Measurements from ENCODE around the gene N4BP2L2.

Gene N4BP2L2

GRCh38 chr13:32471187-32471922, 67.2 kb downstream of the N4BP2L2 start:
- peak; percentile 14 for DNase-seq (ENCODE audit: low read depth, low spot score)

- no peak for DNase-seq (ENCODE audit: low read depth, low spot score)
Measured at GRCh38 chr13:32468502-32469142, 70.0 kb downstream of the N4BP2L2 start.

DNA sequence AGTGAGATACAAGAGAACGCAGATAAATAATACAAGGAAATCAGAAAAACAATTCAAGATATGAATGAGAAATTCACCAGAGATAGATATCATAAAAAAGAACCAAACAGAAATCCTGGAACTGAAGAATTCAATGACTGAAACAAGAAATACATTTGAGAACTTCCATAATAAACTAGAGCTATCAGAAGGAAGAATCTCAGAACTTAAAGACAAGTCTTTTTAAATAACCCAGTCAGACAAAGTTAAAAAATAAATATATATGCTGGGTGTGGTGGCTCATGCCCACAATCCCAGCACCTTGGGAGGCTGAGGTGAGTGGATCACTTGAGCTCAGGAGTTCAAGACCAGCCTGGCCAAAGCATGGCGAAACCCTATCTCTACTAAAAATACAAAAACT, 82.0 kb downstream of the N4BP2L2 start:
- no peak for DNase-seq (ENCODE audit: low read depth, low spot score)

- DNase-seq (ENCODE audit: low read depth, low spot score): no peak
Measured at GRCh38 chr13:32455594-32455903, 83.0 kb downstream of the N4BP2L2 start.

- DNase-seq (ENCODE audit: low read depth, low spot score): no peak
Measured at GRCh38 chr13:32454886-32455593, 83.6 kb downstream of the N4BP2L2 start.

DNA sequence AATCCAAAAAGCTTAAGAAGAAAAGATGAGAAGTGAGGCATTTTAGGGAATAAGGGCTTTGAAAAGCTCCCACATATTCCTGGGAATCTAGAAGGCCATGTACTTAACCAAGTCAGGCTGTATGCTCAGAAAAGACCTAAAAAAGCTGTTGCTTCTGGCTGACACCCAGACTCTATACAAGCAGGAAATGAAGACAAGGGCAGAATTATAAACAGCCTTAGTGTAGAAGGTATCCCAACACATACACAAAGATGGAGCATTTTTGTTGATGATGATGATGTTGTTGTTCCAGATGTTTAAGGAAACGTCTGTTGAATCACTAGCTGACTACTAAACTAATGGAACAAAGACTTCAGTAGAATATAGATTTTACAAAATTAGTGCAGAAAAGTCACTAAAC, 84.6 kb downstream of the N4BP2L2 start:
- no peak for DNase-seq (ENCODE audit: low read depth, low spot score)

- no peak for DNase-seq (ENCODE audit: low read depth, low spot score)
Measured at GRCh38 chr13:32448972-32449371, 89.6 kb downstream of the N4BP2L2 start.

DNA sequence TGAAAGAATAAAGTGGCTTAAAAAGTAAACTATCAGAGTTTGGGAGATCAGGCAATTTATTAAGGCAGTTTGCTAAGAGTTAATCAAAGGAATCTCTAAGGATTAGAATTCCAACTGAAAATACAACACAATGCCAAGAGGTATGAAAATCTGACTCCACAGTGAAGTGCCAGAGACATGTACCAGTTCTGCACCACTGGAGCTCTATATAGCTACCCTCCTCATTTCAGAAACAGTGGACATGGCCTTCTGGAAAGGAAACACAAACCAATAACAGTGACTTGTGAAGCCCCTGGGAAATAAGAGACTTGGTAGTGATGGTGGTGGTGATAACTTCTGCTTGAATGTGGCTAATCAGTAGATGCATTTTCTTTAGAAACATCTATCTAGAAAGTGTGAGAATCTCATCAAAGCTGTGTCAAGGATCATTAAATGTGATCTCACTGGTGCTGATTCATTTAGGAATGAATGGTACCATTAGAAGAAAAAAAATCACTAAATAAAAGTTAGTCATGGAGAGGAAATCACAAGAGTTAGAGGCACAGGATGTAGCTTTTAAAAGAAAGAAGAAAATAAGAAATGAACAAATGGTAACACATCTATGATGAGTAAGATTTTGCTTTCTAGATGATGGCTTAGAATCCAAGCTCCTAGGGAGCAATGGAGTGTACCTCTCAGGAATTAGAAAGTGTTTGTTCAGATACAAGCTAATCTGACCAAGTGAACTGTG, 90.5 kb downstream of the N4BP2L2 start:
- no peak for DNase-seq (ENCODE audit: low read depth, low spot score)

DNA sequence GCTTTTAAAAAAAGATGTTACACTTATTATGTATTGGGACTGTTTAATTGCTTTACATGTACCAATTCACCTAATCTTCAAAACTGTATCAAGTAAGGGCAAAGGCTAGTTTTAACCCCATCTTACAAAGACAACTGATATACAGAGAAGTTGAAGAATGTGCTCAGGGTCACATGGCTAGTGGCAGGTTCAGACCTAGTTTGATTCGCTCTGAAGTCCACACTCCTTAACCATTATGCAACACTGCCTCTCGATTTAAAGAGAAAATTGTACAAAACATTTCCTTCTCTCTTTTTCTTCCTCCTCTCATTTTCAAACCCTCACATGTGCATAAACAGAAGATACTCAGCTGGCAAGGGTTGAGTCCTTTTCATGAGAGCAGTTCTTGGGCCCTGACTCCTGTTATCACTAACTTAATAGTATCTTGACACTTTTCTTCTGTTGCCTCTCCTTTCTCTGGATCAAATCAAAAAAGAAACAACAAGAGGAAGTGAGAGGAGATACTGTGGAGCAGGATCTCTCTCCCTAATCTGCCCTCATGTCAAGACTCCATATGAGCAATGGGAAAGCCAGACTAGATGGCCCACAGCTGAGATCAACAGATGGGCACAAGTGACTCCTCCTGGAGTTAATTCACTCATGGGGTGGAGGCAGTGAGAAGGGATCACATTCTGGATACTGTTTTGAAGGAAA, 91.7 kb downstream of the N4BP2L2 start:
- DNase-seq (ENCODE audit: low read depth, low spot score): no peak

DNA sequence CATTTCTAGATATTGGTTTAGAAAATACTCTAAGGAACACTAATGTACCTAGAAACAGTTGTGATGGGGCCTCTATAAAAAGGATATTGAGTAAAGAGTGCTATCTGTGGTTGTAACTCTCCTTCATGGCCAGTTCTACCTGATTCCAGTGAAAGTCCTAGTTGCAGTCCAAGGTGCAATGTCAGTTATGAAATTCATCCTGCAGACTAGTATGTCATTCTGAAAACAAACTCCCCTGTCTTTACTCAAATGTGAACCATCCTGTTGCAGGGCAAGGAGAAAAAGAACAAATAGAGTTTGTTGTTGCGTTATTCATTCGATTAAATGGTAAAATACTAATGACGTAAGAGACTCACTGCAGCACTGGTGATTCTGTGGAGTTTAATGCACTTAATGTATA, 92.4 kb downstream of the N4BP2L2 start:
- DNase-seq (ENCODE audit: low read depth, low spot score): no peak

- peak; percentile 74 for DNase-seq (ENCODE audit: low read depth, low spot score)
Measured at GRCh38 chr13:32445461-32445860, 93.1 kb downstream of the N4BP2L2 start.

DNA sequence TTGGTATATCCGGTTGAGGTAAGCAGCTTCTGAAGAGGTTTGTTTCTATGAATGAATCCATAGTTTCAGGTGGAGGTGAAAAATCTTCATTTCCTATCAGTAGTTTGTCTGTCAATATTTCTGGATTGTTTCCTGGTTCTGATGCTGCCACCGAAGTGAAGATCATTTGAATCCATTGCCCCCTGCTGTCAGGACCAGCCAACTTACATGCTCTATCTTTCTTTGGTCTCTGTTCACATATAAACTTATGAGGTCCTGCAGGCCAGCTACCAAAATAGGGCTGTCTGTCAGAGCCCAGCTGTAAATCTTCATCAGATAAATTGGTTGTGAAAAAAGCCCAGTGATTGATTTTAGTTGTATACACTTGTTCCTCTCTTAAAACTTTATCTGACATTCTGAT, 95.5 kb downstream of the N4BP2L2 start:
- DNase-seq (ENCODE audit: low read depth, low spot score): no peak

GRCh38 chr13:32438871-32439270, 99.7 kb downstream of the N4BP2L2 start:
- peak; percentile 56 for DNase-seq (ENCODE audit: low read depth, low spot score)

- no peak for DNase-seq (ENCODE audit: low read depth, low spot score)
Measured at GRCh38 chr13:32432856-32433255, 105.7 kb downstream of the N4BP2L2 start.

GRCh38 chr13:32431361-32431760, 107.2 kb downstream of the N4BP2L2 start:
- DNase-seq (ENCODE audit: low read depth, low spot score): no peak

DNA sequence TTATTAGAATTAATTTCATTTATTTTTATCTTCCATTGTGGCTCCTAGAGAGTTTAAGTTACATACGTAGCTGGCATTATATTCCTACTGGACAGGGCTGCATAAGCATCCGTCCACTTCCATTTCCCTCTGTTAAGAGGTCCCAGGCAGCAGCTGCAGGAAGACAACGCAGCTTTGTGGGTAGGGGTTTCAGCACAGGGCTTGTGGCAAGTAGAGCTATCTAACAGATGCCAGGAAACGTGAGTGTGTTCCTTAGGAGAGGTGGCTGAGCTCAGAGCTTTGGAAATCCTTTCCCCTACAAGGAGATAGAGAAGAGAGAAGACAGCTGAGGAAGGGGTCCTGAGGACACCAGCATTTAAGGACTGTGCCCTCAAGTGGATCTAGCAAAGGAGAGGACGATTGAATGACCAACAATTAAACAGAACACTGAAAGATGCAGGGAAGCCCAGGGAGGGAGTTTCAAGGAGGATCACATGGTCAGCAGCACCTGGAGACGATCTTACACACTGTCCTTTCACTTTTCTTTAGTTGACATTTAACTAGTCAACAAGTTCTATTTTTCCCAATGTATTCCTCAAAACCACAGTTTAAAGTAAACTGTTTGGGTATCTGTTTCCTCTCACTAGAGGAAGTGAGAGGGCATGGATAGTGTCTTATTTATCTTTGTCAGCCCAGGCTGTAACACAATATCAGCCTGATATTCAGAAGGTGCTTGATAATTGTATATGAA, 108.4 kb downstream of the N4BP2L2 start:
- DNase-seq (ENCODE audit: low read depth, low spot score): no peak

- DNase-seq (ENCODE audit: low read depth, low spot score): no peak
Measured at GRCh38 chr13:32429433-32429909, 109.1 kb downstream of the N4BP2L2 start.

GRCh38 chr13:32428581-32429432, 109.8 kb downstream of the N4BP2L2 start:
- no peak for DNase-seq (ENCODE audit: low read depth, low spot score)

DNA sequence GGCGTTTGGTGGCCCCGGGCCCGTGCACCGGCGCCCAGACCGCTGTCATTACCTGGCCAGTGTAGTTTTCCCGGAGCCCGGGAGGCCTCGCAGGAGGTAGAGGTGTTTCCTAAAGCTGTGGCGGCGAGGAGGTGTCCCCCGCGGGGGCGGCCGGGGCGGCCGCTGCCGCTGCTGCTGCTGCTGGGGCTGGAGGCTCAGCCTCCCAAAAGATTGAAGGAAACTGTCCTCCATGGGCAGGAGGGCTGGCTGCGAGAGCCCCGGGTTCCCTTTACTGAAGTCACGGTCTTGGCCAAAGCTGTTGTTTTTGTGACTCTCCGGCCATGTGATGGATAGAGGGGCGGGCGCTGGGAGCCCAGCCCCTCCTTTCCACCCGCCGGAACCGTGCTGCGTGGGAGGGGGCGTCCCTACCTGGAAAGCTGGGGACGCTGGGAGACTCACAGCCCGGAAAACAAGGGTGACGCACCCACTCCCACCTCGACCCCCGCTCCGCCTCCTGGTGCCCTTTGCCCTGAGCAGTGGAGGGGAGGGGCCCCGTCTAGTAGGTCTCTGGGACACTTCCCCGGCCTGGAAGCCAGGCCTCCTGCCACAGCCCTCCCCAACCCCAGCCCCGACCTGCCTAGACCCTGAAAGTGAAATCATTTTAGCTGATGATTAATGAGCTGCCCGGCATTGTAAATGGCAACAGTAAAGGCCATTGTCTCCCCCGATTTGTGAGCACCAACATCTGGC, 110.6 kb downstream of the N4BP2L2 start, which contains the start of gene N4BP2L1:
N4BP2L1 (minus strand) TSS at position 279 of the 729 bp plus-strand sequence; CDS start at position 231, 48 bp downstream.
- DNase-seq (ENCODE audit: low read depth, low spot score): peak; percentile 74

Data from astrocyte of the hippocampus (primary cell).